GM20000 (cell line): ENCODE measurements around the gene WNK2.

ENCODE experiments used
- DNase-seq: peaks from one replicate; pipeline ENCODE4 v3.0.0; 2012; ENCODE audit warnings: low spot score
- TF ChIP-seq, protein P1 (sequence below): IDR thresholded peaks from 2 replicates; pipeline ENCODE4 v1.5.1; 2012; ENCODE audit warnings: mild to moderate bottlenecking, control low read depth; ENCODE audit errors: extremely low read depth, missing control alignments

WNK2 gene

DNA sequence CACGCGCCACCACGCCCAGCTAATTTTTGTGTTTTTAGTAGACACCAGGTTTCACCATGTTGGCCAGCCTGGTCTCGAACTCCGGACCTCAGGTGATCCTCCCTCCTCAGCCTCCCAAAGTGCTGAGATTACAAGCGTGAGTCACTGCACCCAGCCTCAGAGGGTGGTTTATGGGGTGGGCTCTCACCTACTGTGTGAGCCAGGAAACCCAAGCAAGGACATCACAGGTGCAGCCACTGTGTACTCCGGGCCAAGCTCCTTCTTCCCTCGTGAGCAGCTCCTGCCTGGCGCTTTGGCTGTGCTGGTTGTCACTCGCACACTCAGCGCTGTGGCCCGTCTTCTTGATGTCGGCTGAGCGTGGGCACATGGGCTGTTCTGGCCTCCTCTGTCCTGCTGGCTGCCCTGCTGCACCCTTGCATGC, 70.1 kb downstream of the WNK2 start:
- TF ChIP-seq, protein P1, sequence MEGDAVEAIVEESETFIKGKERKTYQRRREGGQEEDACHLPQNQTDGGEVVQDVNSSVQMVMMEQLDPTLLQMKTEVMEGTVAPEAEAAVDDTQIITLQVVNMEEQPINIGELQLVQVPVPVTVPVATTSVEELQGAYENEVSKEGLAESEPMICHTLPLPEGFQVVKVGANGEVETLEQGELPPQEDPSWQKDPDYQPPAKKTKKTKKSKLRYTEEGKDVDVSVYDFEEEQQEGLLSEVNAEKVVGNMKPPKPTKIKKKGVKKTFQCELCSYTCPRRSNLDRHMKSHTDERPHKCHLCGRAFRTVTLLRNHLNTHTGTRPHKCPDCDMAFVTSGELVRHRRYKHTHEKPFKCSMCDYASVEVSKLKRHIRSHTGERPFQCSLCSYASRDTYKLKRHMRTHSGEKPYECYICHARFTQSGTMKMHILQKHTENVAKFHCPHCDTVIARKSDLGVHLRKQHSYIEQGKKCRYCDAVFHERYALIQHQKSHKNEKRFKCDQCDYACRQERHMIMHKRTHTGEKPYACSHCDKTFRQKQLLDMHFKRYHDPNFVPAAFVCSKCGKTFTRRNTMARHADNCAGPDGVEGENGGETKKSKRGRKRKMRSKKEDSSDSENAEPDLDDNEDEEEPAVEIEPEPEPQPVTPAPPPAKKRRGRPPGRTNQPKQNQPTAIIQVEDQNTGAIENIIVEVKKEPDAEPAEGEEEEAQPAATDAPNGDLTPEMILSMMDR: no peak

DNA sequence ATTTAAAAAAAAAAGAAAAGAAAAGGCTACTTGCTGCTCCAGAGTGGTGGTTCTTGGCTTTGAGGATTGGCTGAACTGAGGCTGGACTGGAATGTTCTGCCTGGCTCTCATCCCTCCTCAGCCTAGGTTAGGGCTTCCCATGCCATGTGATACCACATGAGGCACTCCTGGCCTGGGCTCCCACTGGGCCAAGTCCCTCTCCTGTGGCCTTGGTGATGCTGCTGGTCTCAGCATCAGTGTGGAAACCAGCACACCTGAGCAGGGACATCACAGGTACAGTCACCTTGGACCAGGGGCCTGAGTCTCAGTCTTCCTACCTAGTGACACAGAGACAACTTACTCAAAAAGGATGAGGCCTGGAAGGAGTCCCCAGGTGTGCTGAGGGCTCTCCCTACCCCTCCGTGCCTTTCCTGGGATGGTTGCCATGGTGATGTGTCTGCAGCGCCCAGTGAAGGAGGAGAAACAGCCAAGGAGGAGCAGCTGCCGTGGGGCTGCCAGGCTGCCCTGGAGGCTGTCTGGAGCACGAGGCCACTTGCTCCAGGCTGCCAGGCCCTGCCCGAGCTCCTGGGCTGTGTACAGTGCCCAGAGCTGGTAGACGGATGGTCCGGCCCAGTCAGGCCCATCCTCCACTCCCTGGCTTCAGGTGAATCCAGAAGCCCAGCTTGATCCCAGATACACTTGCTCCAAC, 71.0 kb downstream of the WNK2 start:
- TF ChIP-seq, protein P1: no peak
- no peak for DNase-seq

More for the DNA sequence above, 70.1 kb downstream of the WNK2 start:
- DNase-seq: no peak

GRCh38 chr9:93255494-93255867, 71.5 kb downstream of the WNK2 start:
- TF ChIP-seq, protein P1: no peak
- DNase-seq: no peak

- TF ChIP-seq, protein P1: no peak
- DNase-seq: no peak
Observed at GRCh38 chr9:93255994-93256877, 72.3 kb downstream of the WNK2 start.

DNA sequence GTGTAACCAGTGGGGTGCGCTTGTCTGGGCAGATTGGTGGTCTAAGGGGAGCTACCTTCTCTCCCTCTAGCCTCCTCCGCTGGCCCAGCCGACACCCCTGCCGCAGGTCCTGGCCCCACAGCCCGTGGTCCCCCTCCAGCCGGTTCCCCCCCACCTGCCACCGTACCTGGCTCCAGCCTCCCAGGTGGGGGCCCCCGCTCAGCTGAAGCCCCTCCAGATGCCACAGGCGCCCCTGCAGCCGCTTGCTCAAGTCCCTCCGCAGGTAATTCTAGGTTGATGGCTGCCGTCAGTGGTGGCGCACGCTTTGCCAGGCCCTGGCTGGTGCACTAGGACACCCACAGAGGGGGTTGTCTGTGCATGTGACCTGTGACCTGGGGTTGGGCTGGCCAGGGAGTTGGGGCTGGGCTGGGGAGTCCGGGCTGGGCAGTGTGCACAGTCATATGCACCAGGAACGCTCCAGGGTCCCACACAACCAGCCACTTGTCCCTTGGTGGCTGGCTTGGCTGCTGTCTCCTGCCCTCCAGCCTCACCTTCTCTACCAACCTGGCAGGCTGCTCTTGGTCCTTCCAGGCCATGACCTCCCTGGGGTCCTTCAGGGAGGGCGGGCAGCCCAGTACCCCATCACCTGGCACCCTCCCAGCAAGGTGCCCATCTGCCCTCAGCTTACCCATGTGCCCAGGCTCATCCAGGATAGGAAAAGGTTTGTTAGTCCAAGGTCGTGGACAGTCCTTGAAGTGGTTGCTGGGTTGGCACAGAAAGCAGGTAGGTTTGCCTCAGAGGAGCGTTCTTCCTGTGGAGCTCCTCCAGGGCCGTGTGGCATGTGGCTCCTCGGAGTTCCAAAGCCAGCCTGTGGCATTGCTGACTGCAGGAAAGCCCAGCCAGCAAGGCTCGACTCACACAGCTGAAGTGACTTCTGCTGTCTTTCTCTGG, 73.2 kb downstream of the WNK2 start:
- TF ChIP-seq, protein P1: no peak
- DNase-seq: no peak

DNA sequence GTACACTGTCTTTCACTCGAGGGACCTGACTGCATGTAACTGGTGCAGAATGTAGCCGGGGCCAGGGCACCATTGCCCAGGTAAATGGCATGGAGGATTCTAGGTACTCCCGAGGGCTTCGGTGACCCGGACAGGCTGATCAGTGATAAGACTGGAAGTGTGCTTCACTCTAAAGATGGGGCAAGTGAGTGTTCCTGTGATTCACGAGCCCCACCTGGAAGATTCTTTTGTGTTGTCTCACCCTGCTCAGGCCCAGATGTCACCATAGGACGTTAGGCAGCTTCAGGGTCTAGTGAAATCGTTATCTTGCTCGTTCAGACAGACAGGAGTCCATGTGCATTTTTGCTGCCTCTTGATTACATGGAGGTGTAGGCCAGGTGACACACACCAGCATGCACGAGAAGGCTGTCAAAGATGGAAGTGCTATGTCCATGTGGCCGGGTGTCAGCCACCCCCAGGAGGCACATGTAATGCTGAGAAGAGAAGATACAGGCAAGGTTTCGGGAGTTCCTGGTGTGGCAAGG, 73.9 kb downstream of the WNK2 start:
- TF ChIP-seq, protein P1: no peak
- DNase-seq: peak; percentile 18
